ENCODE data around the gene HMSD.

Gene HMSD, protein sequence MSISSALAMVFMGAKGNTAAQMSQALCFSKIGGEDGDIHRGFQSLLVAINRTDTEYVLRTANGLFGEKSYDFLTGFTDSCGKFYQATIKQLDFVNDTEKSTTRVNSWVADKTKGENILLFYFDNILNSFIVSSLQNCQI

DNA sequence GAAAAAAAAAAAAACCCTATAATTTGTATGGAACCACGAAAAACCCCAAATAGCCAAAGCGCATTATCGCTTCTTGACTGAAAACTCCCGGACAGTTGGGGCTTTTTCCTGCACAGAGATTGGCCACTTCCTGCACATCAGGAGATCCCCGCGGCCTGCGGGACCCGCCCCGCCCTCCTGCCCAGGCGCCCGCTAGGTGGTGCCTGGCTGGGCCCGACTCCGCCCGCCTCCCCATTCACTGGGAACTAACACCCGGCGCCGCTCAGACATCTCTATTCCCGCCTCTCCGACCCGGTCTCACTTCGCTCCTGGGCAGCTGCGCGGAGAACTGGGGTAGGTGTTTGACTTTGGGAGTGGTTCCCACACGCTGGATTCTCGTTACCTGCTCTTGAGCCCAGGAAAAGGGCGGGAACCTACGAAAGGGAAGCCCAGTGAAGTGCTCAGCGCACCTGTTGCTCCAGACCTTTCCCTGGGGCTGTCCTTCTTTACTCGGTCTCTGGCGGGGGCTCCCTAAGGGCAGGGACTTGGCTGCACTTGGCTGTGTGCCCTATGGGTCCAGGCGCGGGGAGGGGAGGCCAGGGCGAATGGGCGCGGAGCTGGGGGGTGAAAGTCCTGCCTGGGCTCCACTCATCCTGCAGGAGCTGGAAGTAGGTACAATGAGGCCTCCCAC, at the start of gene HMSD:
Gene HMSD, plus strand, starts transcription at position 234 of the 670 bp plus-strand sequence. CDS start 4,155 bp downstream, outside the sequence.
- TF ChIP-seq, protein P1, sequence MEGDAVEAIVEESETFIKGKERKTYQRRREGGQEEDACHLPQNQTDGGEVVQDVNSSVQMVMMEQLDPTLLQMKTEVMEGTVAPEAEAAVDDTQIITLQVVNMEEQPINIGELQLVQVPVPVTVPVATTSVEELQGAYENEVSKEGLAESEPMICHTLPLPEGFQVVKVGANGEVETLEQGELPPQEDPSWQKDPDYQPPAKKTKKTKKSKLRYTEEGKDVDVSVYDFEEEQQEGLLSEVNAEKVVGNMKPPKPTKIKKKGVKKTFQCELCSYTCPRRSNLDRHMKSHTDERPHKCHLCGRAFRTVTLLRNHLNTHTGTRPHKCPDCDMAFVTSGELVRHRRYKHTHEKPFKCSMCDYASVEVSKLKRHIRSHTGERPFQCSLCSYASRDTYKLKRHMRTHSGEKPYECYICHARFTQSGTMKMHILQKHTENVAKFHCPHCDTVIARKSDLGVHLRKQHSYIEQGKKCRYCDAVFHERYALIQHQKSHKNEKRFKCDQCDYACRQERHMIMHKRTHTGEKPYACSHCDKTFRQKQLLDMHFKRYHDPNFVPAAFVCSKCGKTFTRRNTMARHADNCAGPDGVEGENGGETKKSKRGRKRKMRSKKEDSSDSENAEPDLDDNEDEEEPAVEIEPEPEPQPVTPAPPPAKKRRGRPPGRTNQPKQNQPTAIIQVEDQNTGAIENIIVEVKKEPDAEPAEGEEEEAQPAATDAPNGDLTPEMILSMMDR (IDR thresholded peaks at IDR 0.05; ENCODE audit: insufficient read depth, missing control alignments), result no peak
- no peak for DNase-seq (ENCODE audit: insufficient read length, low spot score)
- no peak for FAIRE-seq

DNA sequence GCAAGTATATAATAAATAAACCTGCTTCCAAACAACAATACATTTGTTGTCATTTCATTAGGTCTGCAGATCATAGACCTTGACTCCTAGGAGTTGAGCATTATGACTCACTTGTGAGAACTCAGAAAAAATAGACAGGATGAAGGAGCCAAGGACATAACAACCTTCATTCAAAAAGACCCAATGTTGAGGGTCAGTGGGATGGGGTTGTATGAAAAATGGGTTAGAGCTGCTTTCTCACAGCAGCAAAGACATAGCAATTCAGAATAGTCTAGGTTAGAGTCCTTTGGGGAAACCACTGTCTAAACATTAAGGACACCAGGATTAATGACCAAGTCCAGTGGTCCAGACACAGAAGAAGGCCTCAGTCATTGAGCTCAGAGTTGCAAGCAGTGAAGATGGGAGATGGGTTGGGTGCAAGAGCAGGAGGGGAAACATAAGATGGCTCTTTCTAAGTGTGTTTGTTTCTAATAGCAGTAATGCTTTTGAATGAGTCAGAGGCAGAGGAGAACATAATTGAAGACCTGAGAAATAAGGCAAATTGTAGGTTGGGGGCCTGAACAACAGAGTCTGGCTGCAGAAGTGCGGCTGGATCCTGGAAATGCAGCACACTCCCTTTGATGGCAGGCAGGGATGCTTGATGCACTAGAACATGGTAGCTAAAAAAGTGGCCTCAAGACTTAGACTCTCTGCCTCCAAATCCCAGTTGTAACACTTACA, 45.1 kb upstream of the HMSD start:
- no peak for DNase-seq (ENCODE audit: insufficient read length, low spot score)
- peak; percentile 32 for FAIRE-seq
- TF ChIP-seq, protein P1 (IDR thresholded peaks at IDR 0.05; ENCODE audit: insufficient read depth, missing control alignments), result no peak

DNA sequence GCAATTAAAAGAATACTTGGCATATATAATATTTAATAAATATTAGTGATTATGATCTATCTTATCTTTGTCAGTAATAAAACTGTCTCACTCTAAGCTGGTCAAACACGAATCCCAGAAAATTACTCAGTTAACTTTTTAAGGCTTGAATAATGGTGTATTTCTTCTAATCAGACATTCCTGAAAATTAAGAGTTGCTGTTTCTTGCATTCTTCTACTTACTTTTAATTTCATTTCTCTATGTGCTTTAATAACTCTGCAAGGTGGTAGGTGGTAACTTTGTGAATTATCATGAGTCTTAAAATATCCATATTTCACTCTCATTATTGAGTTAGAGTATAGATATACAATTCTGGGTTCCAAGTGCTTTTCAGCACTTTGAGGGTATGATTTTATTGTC, 44.4 kb upstream of the HMSD start:
- DNase-seq (ENCODE audit: insufficient read length, low spot score), result no peak
- TF ChIP-seq, protein P1 (IDR thresholded peaks at IDR 0.05; ENCODE audit: insufficient read depth, missing control alignments), result no peak
- peak; percentile 77 for FAIRE-seq

DNA sequence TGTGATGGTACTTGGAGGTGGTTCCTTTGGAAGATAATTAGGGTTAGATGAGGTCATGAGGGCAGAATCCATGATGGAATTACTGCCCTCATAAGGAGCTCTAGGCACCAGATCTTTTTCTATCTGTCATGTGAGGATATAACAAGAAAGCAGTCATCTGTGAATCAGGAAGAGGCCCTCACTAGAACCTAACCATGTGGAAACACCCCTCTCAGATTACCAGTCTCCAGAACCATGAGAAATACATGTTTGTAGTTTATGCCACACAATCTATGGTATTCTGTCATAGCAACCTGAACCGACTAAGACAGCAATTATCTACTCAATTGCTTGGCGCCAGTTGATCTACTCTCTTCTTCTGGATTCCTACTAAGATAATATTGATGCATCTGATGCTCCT, 43.7 kb upstream of the HMSD start:
- TF ChIP-seq, protein P1 (IDR thresholded peaks at IDR 0.05; ENCODE audit: insufficient read depth, missing control alignments), result no peak
- DNase-seq (ENCODE audit: insufficient read length, low spot score), result no peak
- peak; percentile 90 for FAIRE-seq

DNA sequence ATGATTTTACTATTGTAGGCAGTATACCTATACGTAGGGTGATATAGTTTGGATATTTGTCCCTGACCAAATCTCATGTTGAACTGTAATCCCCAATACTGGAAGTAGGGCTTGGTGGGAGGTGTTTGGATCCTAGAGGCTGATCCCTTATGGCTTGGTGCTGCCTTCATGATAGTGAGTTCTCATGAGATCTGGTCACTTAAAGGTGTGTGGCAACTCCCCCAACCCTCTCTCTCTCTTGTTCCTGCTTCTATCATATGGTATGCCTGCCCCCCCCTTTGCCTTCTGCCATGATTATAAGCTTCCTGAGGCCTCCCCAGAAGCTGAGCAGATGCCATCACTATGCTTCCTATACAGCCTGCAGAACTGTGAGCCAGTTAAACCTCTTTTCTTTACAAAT, 43.0 kb upstream of the HMSD start:
- TF ChIP-seq, protein P1 (IDR thresholded peaks at IDR 0.05; ENCODE audit: insufficient read depth, missing control alignments), result no peak
- no peak for DNase-seq (ENCODE audit: insufficient read length, low spot score)
- no peak for FAIRE-seq

DNA sequence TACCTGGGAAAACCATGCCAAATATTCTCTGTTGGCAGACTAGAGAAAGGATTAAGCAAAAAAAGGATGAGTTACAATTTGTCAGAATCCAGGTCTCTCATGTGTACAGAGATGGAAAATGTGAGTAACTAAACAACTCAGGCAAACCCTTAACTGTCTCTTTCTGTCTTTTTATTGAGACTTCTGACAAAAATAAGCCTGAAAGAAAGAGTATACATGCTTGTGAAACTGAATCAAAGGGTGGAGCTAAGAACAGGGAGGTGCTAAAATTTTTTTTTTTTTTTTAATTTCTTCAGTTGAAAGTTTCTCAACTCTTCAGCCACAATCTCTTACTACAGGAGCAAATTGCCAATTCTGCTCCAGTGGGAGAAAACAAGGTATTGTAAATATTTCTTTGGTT, 41.4 kb upstream of the HMSD start, which contains the start of gene SERPINB10:
Gene SERPINB10, plus strand, starts transcription at position 295 of the 400 bp plus-strand sequence. CDS start 7,553 bp downstream, outside the sequence.
- DNase-seq (ENCODE audit: insufficient read length, low spot score) (no peak), FAIRE-seq (no peak)
- TF ChIP-seq, protein P1 (IDR thresholded peaks at IDR 0.05; ENCODE audit: insufficient read depth, missing control alignments), result no peak

All from D721Med (cell line).